Right atrium auricular region (tissue), 2 donors: ENCODE results near the gene MRPS6. TPM values are rescaled to one million over a fixed set of nuclear protein-coding genes. Genes with fewer than 3 reads are reported as not detected.

Experiments
- DNase-seq: peaks from one replicate; pipeline ENCODE4 v3.0.0-alpha.2; 2019; ENCODE audit warnings: low spot score
- H3K27ac ChIP-seq, 2 donors: fragments of 200-600 bp; sonication (generic); 1 replicate in 1 of 2; 2 replicates in 1 of 2; pipeline ENCODE4 v1.5.1; 2016 to 2019
- H3K27me3 ChIP-seq, 2 donors: fragments of 200-600 bp; sonication (generic); one replicate each; pipeline versions ENCODE4 v1.5.1 to v1.6.0; 2017 to 2019
- H3K36me3 ChIP-seq: fragments of 200-600 bp; sonication (generic); one replicate; pipeline ENCODE4 v1.5.1; 2016
- H3K4me1 ChIP-seq, 2 donors: fragments of 200-600 bp; sonication (generic); one replicate each; pipeline versions ENCODE4 v1.5.1 to v1.6.0; 2017 to 2019
- H3K4me3 ChIP-seq, 2 donors: fragments of 200-600 bp; sonication (generic); 1 replicate in 1 of 2; 2 replicates in 1 of 2; pipeline ENCODE4 v1.5.1; 2017 to 2019; ENCODE audit warnings: mild to moderate bottlenecking in 1 of 2, moderate library complexity in 1 of 2
- H3K9me3 ChIP-seq, 2 donors: fragments of 200-600 bp; sonication (generic); one replicate each; pipeline ENCODE4 v1.5.1; 2019
- total RNA-seq, 2 donors: library from RNA; depleted of rRNA; stranded (reverse); fragments of >200 nt; gene quantifications; one replicate each; pipeline ENCODE4 v1.1.0, GENCODE V29; 2016
- TF ChIP-seq, protein P1 (sequence below), 2 donors: fragments of 200-600 bp; sonication (generic); IDR thresholded peaks; one replicate each; pipeline ENCODE4 v1.5.1; 2019; ENCODE audit warnings: antibody characterized with exemption in 2 of 2

The MRPS6 gene
- total RNA-seq, 2 donors from 2014 or later, result 18.8 to 30.4 TPM

DNA sequence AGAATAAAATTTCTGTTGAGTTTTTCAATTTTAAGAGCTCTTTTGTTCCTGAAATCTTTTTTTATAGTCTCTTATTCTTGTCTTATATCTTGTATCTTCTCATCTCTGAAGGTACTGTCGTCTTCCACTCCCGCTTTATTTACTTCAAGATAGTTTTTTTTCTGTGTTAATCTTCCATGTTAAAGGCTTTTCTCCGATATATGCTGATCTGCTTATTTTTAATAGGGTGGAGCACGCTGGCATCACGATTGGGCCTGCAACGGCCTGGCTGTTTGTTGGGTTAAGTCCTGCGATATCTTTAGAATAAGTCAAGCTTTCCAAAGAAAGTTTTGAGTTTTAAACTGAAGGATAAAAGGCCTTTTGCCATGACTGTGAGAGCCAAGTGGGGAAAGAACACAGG, 35.7 kb downstream of the MRPS6 start:
- no peak for DNase-seq
- no peaks in the 10 kb centered on the region for H3K9me3 ChIP-seq
- no peak overlapping the region for H3K27ac ChIP-seq
- H3K4me3 ChIP-seq, result no peak overlapping the region
- H3K4me1 ChIP-seq, result peaks cover 0 to 4% of the 10 kb centered on the region in 2 donors
- H3K27me3 ChIP-seq, result no peaks in the 10 kb centered on the region
- TF ChIP-seq, protein P1, sequence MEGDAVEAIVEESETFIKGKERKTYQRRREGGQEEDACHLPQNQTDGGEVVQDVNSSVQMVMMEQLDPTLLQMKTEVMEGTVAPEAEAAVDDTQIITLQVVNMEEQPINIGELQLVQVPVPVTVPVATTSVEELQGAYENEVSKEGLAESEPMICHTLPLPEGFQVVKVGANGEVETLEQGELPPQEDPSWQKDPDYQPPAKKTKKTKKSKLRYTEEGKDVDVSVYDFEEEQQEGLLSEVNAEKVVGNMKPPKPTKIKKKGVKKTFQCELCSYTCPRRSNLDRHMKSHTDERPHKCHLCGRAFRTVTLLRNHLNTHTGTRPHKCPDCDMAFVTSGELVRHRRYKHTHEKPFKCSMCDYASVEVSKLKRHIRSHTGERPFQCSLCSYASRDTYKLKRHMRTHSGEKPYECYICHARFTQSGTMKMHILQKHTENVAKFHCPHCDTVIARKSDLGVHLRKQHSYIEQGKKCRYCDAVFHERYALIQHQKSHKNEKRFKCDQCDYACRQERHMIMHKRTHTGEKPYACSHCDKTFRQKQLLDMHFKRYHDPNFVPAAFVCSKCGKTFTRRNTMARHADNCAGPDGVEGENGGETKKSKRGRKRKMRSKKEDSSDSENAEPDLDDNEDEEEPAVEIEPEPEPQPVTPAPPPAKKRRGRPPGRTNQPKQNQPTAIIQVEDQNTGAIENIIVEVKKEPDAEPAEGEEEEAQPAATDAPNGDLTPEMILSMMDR (IDR thresholded peaks at IDR 0.05), result no peak
- H3K36me3 ChIP-seq, result no peaks in the 10 kb centered on the region

DNA sequence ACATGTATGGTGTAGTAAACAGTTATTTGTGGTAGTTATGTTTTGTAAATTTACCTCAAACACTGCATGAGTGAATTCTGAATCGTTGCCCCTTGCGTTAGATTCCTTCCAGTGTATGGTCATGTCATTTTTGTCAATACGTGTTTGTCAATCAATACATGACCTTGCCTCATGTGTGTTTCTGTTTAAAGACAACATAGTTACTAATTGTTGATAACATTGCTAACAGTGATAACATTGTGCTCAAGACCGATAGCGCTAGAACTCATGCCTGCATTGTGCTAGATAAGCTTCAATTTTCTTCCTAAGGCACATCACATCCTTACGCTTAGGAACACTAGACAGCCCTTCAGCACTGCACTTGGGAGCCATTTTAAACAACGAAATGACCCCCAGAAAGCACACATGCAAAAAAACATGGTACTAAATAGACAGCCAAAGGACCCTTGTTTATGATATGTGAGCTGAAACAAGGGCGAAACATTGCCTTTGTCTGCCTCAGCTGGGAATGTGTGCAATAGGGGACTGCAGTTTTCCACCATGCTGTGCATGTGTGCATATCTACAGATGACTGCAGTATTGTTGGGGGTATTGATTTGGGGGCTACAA, 37.3 kb downstream of the MRPS6 start:
- Histone ChIP-seq H3K4me1 (peaks cover 0 to 4% of the 10 kb centered on the region in 2 donors), H3K4me3 (no peak overlapping the region), H3K36me3 (no peaks in the 10 kb centered on the region), H3K27me3 (no peaks in the 10 kb centered on the region), H3K9me3 (no peaks in the 10 kb centered on the region), H3K27ac (no peak overlapping the region)
- TF ChIP-seq, protein P1 (IDR thresholded peaks at IDR 0.05), result no peak
- no peak for DNase-seq

DNA sequence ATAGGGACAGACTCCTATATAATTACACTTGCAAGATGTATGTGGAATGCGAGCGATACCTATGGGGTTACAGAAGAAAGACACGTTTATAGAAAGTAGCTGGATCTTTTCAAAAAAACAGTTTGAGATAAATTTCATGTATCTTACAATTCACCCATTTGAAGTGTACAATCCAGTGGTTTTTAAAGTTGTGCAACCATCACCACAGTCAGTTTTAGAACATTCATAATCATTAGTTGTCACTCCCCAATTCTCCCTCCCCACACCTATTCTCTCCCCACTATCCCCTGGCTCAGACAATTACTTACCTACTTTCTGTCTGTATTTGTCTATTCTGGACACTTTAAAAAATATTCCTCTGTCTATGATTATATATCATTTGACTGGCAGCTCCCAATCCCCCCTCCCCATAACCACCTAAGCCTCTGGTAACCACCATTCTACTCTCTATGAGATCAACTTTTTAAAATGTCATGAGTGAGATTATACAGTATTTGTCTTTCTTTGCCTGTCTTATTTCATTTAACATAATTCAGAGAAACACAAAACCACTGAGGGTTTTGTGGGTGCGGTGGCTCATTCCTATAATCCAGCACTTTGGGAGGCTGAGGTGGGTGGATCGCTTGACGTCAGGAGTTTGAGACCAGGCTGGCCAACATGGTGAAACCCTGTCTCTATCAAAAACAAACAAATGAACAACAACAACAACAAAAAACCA, 39.1 kb downstream of the MRPS6 start:
- no peak for DNase-seq
- Histone ChIP-seq H3K9me3 (no peaks in the 10 kb centered on the region), H3K27ac (no peak overlapping the region), H3K4me1 (peaks cover 0 to 4% of the 10 kb centered on the region in 2 donors), H3K36me3 (no peaks in the 10 kb centered on the region), H3K4me3 (no peak overlapping the region), H3K27me3 (no peaks in the 10 kb centered on the region)
- TF ChIP-seq, protein P1 (IDR thresholded peaks at IDR 0.05), result no peak

DNA sequence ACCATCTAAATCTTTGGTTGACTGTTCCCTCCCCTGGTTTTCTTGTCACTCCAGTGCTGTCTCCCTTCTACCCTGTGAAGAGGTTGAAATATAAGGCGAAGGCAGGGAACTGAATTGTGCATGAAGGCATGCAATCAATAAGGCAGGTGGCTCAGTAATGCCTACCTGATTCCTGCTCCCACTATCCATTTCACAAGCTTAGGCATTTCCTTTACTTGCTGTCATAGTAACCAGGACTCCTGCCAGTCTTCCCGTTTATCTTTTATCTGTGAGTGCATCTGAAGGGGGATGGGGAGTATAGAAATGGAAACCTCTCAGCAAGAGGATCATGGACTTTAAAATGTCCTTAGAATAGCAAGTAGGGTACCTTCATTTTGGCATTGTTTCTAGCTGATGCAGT, 40.5 kb downstream of the MRPS6 start:
- DNase-seq, result no peak
- TF ChIP-seq, protein P1 (IDR thresholded peaks at IDR 0.05), result no peak
- H3K27me3 ChIP-seq, result no peaks in the 10 kb centered on the region

DNA sequence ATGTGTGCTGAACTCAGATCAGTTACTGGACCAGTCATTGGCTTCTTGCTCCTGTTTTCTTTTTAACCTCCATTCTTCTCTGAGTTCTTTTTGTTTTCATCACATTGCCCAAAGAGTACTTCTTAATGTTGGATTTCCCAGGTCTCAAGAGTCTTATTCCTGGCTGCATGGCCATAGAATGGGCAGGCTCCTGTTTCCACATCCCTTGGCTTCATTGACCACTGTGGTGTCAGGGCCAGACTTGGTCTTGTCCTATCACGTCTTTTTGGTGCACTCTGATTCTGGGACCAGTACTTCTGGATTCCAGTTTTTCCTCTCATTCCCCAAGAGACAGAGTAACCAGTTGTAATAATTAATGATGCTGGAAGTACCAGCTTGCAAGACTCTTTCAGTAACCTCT, 41.8 kb downstream of the MRPS6 start:
- TF ChIP-seq, protein P1 (IDR thresholded peaks at IDR 0.05), result no peak

More for the DNA sequence above, 40.5 kb downstream of the MRPS6 start:
- H3K4me1 ChIP-seq, result peaks cover 0 to 4% of the 10 kb centered on the region in 2 donors
- H3K9me3 ChIP-seq, result no peaks in the 10 kb centered on the region
- H3K36me3 ChIP-seq, result no peaks in the 10 kb centered on the region
- H3K4me3 ChIP-seq, result no peak overlapping the region
- H3K27ac ChIP-seq, result no peak overlapping the region

More for the DNA sequence above, 41.8 kb downstream of the MRPS6 start:
- H3K36me3 ChIP-seq, result no peaks in the 10 kb centered on the region
- no peak overlapping the region for H3K4me3 ChIP-seq
- DNase-seq, result no peak
- no peak overlapping the region for H3K27ac ChIP-seq
- H3K27me3 ChIP-seq, result no peaks in the 10 kb centered on the region
- peaks cover 0 to 4% of the 10 kb centered on the region in 2 donors for H3K4me1 ChIP-seq
- no peaks in the 10 kb centered on the region for H3K9me3 ChIP-seq
